A673 (cell line): ENCODE data around the gene SBF2. TPM values are rescaled to one million over a fixed set of nuclear protein-coding genes. Genes with fewer than 3 reads are reported as not detected.
A peak's percentile ranks its signal among the peaks of the same experiment; 100 is the strongest.

Experiments used
- BruUV-seq: library from RNA; stranded (reverse); fragments of 400-500 nt; replicated peaks from 2 replicates; lab custom pipeline; 2021; lab: Mats Ljungman, UMichigan
- CTCF ChIA-PET: fragments of 300-600 bp; sonication (Branson Sonifier 250); formaldehyde crosslinking; loops from one replicate; lab custom pipeline; 2022; ENCODE audit warnings: antibody characterized with exemption; lab: Charles Lee
- POLR2A ChIA-PET: fragments of 300-600 bp; sonication (Branson Sonifier 250); formaldehyde crosslinking; loops from one replicate; lab custom pipeline; 2022; ENCODE audit warnings: antibody characterized with exemption; ENCODE audit not compliant: low non-redundant PET; lab: Charles Lee
- DNase-seq: peaks from one replicate; pipeline ENCODE4 v3.0.0-alpha.2; 2015; ENCODE audit warnings: low spot score
- H3K27ac ChIP-seq: fragments of 200-600 bp; sonication (generic); 2 replicates; pipeline ENCODE4 v1.5.1; 2016; ENCODE audit warnings: mixed run types, low read depth, mild to moderate bottlenecking, mixed read lengths, antibody characterized with exemption, low read length; ENCODE audit not compliant: poor library complexity, severe bottlenecking
- H3K27me3 ChIP-seq: fragments of 200-600 bp; sonication (generic); replicated peaks from 2 replicates; pipeline ENCODE4 v1.6.1; 2017; ENCODE audit warnings: mixed run types, low read depth, mild to moderate bottlenecking, mixed read lengths, antibody characterized with exemption, low read length; ENCODE audit not compliant: insufficient read depth, poor library complexity
- H3K36me3 ChIP-seq: fragments of 200-600 bp; sonication (generic); 2 replicates; pipeline ENCODE4 v1.6.1; 2016; ENCODE audit warnings: mixed run types, mild to moderate bottlenecking, mixed read lengths, antibody characterized with exemption, low read length; ENCODE audit not compliant: insufficient read depth, poor library complexity, severe bottlenecking
- H3K4me1 ChIP-seq: fragments of 200-600 bp; sonication (generic); 2 replicates; pipeline ENCODE4 v1.6.1; 2017; ENCODE audit warnings: mixed run types, mild to moderate bottlenecking, mixed read lengths, antibody characterized with exemption, low read length; ENCODE audit not compliant: insufficient read depth, poor library complexity, severe bottlenecking
- H3K4me3 ChIP-seq: fragments of 200-600 bp; sonication (generic); 2 replicates; pipeline ENCODE4 v1.5.1; 2016; ENCODE audit warnings: low read depth, mixed run types, mild to moderate bottlenecking, mixed read lengths, low read length; ENCODE audit not compliant: poor library complexity, severe bottlenecking
- H3K9me3 ChIP-seq: fragments of 200-600 bp; sonication (generic); 2 replicates; pipeline ENCODE4 v1.6.1; 2016; ENCODE audit warnings: mixed run types, low read depth, mild to moderate bottlenecking, mixed read lengths, antibody characterized with exemption, low read length; ENCODE audit not compliant: poor library complexity, severe bottlenecking
- CTCF ChIP-seq: fragments of 300-800, 200-600 bp; sonication (generic); conservative IDR thresholded peaks from 2 replicates; pipeline ENCODE4 v1.5.1; 2017; ENCODE audit warnings: low read depth, mild to moderate bottlenecking, antibody characterized with exemption, low read length, moderate library complexity, mixed read lengths
- EZH2 ChIP-seq: fragments of 200-600 bp; sonication (generic); IDR thresholded peaks from 2 replicates; pipeline ENCODE4 v1.6.1; 2017; ENCODE audit warnings: borderline replicate concordance, low read depth, mild to moderate bottlenecking, mixed read lengths, antibody characterized with exemption, low read length; ENCODE audit not compliant: poor library complexity, severe bottlenecking
- intact Hi-C: fragments of 100-400 bp; cut with micrococcal nuclease; formaldehyde crosslinking; loops from one replicate; pipeline ENCODE4 v1.10.0; 2022; ENCODE audit not compliant: unreplicated experiment
- total RNA-seq: library from RNA; stranded (reverse); gene quantifications from 2 replicates; pipeline ENCODE4 v1.2.3, GENCODE V29; 2021

SBF2 gene
- total RNA-seq, 1 experiment from 2014 or later: 31.8 TPM

GRCh38 chr11:10113852-10114251, 180.2 kb downstream of the SBF2 start:
- no peaks in the 10 kb centered on the region for H3K36me3 ChIP-seq
- ChIA-PET POLR2A (no interaction called here), CTCF (no interaction called here)
- no peaks in the 10 kb centered on the region for H3K9me3 ChIP-seq
- peaks cover 11% of the 10 kb centered on the region for H3K4me1 ChIP-seq
- BruUV-seq: no TSS peak
- TF ChIP-seq EZH2 (no peak), CTCF (no peak)
- H3K27me3 ChIP-seq: no peaks in the 10 kb centered on the region
- no peak overlapping the region for H3K4me3 ChIP-seq
- intact Hi-C loops: no loop called here
- DNase-seq: no peak
- no peak overlapping the region for H3K27ac ChIP-seq

GRCh38 chr11:10109806-10110205, 184.2 kb downstream of the SBF2 start:
- BruUV-seq: no TSS peak
- Histone ChIP-seq H3K27me3 (no peaks in the 10 kb centered on the region), H3K9me3 (no peaks in the 10 kb centered on the region), H3K4me3 (no peak overlapping the region), H3K4me1 (peaks cover 16% of the 10 kb centered on the region), H3K36me3 (no peaks in the 10 kb centered on the region), H3K27ac (no peak overlapping the region)
- no peak for TF ChIP-seq EZH2
- no peak for TF ChIP-seq CTCF
- DNase-seq: no peak
- POLR2A ChIA-PET: no interaction called here
- CTCF ChIA-PET: no interaction called here
- intact Hi-C loops: no loop called here

- peaks cover 16% of the 10 kb centered on the region for H3K4me1 ChIP-seq
- no peaks in the 10 kb centered on the region for H3K36me3 ChIP-seq
- TF ChIP-seq EZH2 (no peak), CTCF (no peak)
- no TSS peak for BruUV-seq
- H3K4me3 ChIP-seq: no peak overlapping the region
- no peaks in the 10 kb centered on the region for H3K9me3 ChIP-seq
- ChIA-PET POLR2A (no interaction called here), CTCF (no interaction called here)
- intact Hi-C loops: no loop called here
- H3K27me3 ChIP-seq: no peaks in the 10 kb centered on the region
- no peak overlapping the region for H3K27ac ChIP-seq
- DNase-seq: peak; percentile 62
These were observed 184.9 kb downstream of the SBF2 start for GRCh38 chr11:10108915-10109680.
